Adrenal gland (tissue), 12 donors: ENCODE data around the gene CERS1. TPM values are rescaled to one million over a fixed set of nuclear protein-coding genes. Genes with fewer than 3 reads are reported as not detected.

Experiments used
- DNase-seq, 7 donors: peaks; one replicate each; pipeline ENCODE4 v3.0.0-alpha.2; 2019 to 2020
- H3K27ac ChIP-seq, 5 donors: fragments of 200-600 bp; sonication (generic) in 4 of 5; 1 replicate in 3 of 5; 2 replicates in 2 of 5; pipeline versions ENCODE4 v1.5.1 to v1.8.0; 2016 to 2020; ENCODE audit warnings: mild to moderate bottlenecking in 1 of 5
- H3K27me3 ChIP-seq: fragments of 200-600 bp; 2 replicates; pipeline ENCODE4 v1.8.0; 2021
- H3K36me3 ChIP-seq, 2 donors: fragments of 200-600 bp; replicated peaks in 1 of 2; 1 replicate in 1 of 2; 2 replicates in 1 of 2; pipeline versions ENCODE4 v1.5.1 to v1.8.0; 2018 to 2022
- H3K4me1 ChIP-seq, 2 donors: fragments of 200-600 bp; replicated peaks in 1 of 2; 1 replicate in 1 of 2; 2 replicates in 1 of 2; pipeline versions ENCODE4 v1.5.1 to v1.8.0; 2018 to 2021
- H3K4me3 ChIP-seq, 4 donors: fragments of 200-600 bp; sonication (generic) in 3 of 4; one replicate each; pipeline ENCODE4 v1.5.1; 2016 to 2018
- H3K9me3 ChIP-seq, 3 donors: fragments of 200-600 bp; sonication (generic) in 1 of 3; replicated peaks in 1 of 3; 1 replicate in 2 of 3; 2 replicates in 1 of 3; pipeline versions ENCODE4 v1.5.1 to v1.8.0; 2016 to 2021
- POLR2A ChIP-seq, 2 donors: fragments of 450-650 bp; IDR thresholded peaks; one replicate each; pipeline ENCODE4 v1.6.1; 2017; ENCODE audit warnings: antibody characterized with exemption in 2 of 2, mild to moderate bottlenecking in 2 of 2, moderate library complexity in 1 of 2
- WGBS, 4 donors: extraction: QIAGEN DNeasy Blood & Tissue Kit in 2 of 4; methylation state at CpG; one replicate each; pipeline versions ENCODE4 v1.1.5 to v1.1.7; 2013 to 2017; 5-methylcytosine and 5-hydroxymethylcytosine counted together
- intact Hi-C, 2 donors: fragments of 100-400 bp; cut with DNase I; formaldehyde crosslinking; loops; one replicate each; pipeline versions ENCODE4 v1.14.1 to v1.15.0; 2022 to 2023
- polyA plus RNA-seq, 3 donors: library from polyadenylated mRNA; stranded (reverse); fragments of 200-250 nt in 2 of 3; fragments of 350-450 nt in 1 of 3; fragmentation: Illumina TruSeq in 1 of 3; extraction: RNeasy Lipid Tissue Mini Kit (QIAGEN cat#74804) in 1 of 3; gene quantifications; one replicate each; pipeline ENCODE4 v1.2.3, GENCODE V29; 2013 to 2014
- total RNA-seq, 9 donors: library from RNA; depleted of rRNA in 4 of 9; stranded (reverse); fragments of >200 nt in 4 of 9; fragments of 120-200 nt in 1 of 9; fragmentation: NEBNext Ultra II Directional in 1 of 9; extraction: Animal tissue kit (Norgen Biotek cat#: 25700) in 1 of 9; gene quantifications; one replicate each; pipeline versions ENCODE4 v1.1.0 to v1.2.4, GENCODE V29; 2013 to 2023
- TF ChIP-seq, protein P1 (sequence below), 6 experiments: fragments of 450-650 bp in 4 of 6; fragments of 200-600 bp in 2 of 6; sonication (generic) in 1 of 6; IDR thresholded peaks; 1 replicate in 5 of 6; 2 replicates in 1 of 6; pipeline versions ENCODE4 v1.5.1 to v1.8.0; 2016 to 2021; ENCODE audit warnings: antibody characterized with exemption in 6 of 6, mild to moderate bottlenecking in 2 of 6, moderate library complexity in 1 of 6
- donor health status: healthy with polysubstance abuse.
- donor health status: Bipolar disorder and iron deficiency.
- donor health status: DM: yes; HTN: yes; CAD: no.
- donor health status: DM: no; HTN: no; CAD: no.
- donor health status: DM: no; HTN: no; CAD: no.
- donor health status: DM: yes; HTN: yes; CAD: no.

CERS1 gene
- total and polyA plus RNA-seq, 12 donors = 0.29 to 4.3 (median 1.8) TPM; not detected in 3

DNA sequence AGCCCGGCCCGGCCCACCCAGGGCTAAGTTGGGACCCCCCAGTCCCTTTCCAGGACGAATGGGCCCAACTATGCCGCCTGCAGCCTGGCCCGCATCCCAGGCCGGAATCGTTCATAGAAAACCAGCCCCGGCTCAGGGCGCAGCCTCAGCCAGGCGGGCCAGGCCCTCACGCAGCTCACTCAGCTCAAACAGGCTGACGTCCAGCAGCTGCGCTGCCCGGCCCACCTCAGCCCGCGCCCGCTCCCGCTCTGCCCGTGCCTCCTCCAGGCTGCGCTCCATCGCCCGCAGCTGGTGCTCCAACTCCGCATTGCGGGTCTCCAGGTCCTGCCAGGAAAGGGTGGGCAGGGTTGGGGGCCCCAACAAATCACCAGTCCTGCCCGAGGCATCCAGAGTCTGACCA lies 33.4 kb upstream of the CERS1 start:
- WGBS, 4 donors = 91 to 100% (median 92%) methylated on average over 2 to 25 of the region's 25 CpGs
- TF ChIP-seq POLR2A (IDR thresholded peaks at IDR 0.05) = no peak
- TF ChIP-seq, protein P1, sequence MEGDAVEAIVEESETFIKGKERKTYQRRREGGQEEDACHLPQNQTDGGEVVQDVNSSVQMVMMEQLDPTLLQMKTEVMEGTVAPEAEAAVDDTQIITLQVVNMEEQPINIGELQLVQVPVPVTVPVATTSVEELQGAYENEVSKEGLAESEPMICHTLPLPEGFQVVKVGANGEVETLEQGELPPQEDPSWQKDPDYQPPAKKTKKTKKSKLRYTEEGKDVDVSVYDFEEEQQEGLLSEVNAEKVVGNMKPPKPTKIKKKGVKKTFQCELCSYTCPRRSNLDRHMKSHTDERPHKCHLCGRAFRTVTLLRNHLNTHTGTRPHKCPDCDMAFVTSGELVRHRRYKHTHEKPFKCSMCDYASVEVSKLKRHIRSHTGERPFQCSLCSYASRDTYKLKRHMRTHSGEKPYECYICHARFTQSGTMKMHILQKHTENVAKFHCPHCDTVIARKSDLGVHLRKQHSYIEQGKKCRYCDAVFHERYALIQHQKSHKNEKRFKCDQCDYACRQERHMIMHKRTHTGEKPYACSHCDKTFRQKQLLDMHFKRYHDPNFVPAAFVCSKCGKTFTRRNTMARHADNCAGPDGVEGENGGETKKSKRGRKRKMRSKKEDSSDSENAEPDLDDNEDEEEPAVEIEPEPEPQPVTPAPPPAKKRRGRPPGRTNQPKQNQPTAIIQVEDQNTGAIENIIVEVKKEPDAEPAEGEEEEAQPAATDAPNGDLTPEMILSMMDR (IDR thresholded peaks at IDR 0.05) = no peak
- Histone ChIP-seq H3K4me1 (peaks cover 0 to 7% of the 10 kb centered on the region in 2 donors), H3K27ac (no peak overlapping the region), H3K36me3 (peaks cover 0 to 63% of the 10 kb centered on the region in 2 donors), H3K27me3 (no peaks in the 10 kb centered on the region), H3K4me3 (no peak overlapping the region), H3K9me3 (no peaks in the 10 kb centered on the region)
- intact Hi-C loops = loop anchor here in 1 of 2 donors (10.0 kb wide), 1 partner anchor 465 kb away; no protein-coding TSS in a partner anchor
- DNase-seq = no peak

DNA sequence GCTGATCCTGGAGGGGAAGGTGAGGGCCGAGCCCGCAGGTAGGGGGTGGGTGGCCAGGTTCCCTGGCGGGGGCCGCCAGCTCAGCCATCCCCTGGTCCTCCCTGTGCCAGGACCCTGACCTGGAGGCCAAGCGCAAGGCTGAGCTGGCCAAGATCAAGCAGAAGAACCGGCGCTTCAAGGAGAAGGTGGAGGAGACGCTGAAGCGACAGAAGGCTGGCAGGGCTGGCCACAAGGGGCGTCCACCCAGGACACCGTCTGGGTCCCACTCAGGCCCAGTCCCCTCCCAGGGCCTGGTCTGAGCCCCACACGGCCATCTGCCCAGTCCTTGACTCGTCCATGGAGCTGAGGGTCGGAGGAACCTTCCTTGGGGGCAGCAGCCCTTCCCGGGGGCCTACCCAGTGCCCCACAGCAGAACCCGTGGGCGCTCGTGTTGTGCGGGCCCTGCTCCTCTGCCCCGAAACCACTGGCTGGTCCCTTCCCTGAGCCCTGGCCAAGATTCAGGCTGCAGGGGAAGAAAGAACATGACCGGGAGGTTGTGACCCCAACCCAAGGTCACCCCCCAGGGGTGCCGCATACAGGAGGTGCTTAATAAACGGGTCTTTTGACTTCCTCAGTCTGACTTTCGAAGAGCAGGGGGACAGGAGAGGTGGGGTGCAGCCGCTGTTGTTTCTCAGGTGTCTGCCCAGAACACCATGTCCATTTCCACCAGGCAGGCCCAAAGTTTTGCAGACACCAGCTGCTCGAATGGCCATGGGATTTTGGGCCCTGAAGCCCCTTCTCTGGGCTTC lies 32.3 kb upstream of the CERS1 start:
- no peaks in the 10 kb centered on the region for H3K27me3 ChIP-seq

DNA sequence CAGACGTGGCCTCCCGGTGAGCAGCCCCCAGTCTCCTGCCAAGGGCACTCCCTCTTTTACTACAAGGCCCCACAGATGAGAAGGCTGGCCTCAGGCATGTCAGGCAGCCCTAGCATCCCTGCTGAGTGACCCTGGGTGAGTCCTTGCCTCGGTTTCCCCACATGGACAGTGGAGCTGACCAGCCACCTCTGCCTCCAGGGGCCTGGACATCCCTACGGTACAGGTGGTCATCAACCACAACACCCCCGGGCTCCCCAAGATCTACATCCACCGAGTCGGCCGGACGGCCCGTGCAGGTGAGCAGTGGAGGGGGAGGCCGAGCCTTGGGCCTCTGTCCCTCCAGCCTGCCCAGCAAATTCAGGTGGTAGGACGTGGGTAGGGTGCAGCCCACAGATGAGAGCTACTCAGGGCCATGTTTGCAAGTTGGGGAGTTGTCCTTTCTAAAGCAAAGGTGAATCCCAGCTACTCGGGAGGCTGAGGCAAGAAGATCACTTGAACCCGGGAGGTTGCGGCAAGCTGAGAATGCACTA lies 28.8 kb upstream of the CERS1 start:
- Histone ChIP-seq H3K4me1 (peaks cover 7 to 9% of the 10 kb centered on the region in 2 donors), H3K4me3 (no peak overlapping the region), H3K27me3 (no peaks in the 10 kb centered on the region), H3K36me3 (peaks cover 0 to 83% of the 10 kb centered on the region in 2 donors), H3K9me3 (no peaks in the 10 kb centered on the region), H3K27ac (no peak overlapping the region)
- intact Hi-C loops = loop anchor here in 1 of 2 donors (10.0 kb wide), 1 partner anchor 460 kb away; no protein-coding TSS in a partner anchor
- DNase-seq = no peak
- TF ChIP-seq POLR2A (IDR thresholded peaks at IDR 0.05) = no peak
- TF ChIP-seq, protein P1 (IDR thresholded peaks at IDR 0.05) = no peak
- WGBS, 4 donors = 88 to 90% (median 89%) methylated on average over 13 to 15 of the region's 15 CpGs

More for the DNA sequence above, 32.3 kb upstream of the CERS1 start:
- H3K27ac ChIP-seq = no peak overlapping the region
- H3K4me3 ChIP-seq = no peak overlapping the region
- WGBS, 4 donors = 79 to 87% (median 85%) methylated on average over 17 to 26 of the region's 26 CpGs
- no peaks in the 10 kb centered on the region for H3K9me3 ChIP-seq
- peaks cover 0 to 66% of the 10 kb centered on the region in 2 donors for H3K36me3 ChIP-seq
- no peak for DNase-seq
- H3K4me1 ChIP-seq = peaks cover 0 to 7% of the 10 kb centered on the region in 2 donors
- intact Hi-C loops = loop anchor here in 1 of 2 donors (10.0 kb wide), 1 partner anchor 463 kb away; no protein-coding TSS in a partner anchor
- TF ChIP-seq, protein P1 (IDR thresholded peaks at IDR 0.05) = no peak
- TF ChIP-seq POLR2A (IDR thresholded peaks at IDR 0.05) = no peak

DNA sequence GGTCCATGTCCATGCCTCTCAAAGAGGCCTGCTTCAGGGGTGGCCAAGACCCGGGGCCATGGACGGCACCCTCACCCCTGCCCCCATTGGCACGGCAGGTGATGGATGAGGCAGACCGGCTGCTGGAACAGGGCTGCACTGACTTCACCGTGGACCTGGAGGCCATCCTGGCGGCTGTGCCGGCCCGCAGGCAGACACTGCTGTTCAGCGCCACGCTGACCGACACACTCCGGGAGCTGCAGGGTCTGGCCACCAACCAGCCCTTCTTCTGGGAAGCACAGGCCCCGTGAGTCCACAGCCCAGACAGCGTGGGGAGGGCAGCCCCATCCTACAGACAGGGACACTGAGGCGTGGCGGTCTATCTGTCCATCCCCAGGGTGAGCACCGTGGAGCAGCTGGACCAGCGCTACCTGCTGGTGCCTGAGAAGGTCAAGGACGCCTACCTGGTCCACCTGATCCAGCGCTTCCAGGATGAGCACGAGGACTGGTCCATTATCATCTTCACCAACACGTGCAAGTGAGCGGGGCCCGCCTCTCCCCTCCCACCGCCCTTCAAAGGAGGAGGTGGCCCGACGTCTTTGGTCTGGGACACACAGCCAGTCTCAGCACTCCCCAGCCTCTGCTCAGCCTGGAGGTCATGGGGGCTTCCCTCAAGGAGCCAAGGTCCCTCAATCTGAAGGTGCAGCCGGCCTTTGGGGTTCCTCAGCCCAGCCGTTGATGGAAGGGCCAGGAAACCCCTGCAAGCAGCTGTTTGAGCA lies 26.4 kb upstream of the CERS1 start:
- 76 to 88% (median 85%) methylated on average over 8 to 29 of the region's 29 CpGs for WGBS, 4 donors
- H3K27me3 ChIP-seq = no peaks in the 10 kb centered on the region
- H3K4me1 ChIP-seq = peaks cover 19 to 20% of the 10 kb centered on the region in 2 donors
- no peak for TF ChIP-seq POLR2A (IDR thresholded peaks at IDR 0.05)
- TF ChIP-seq, protein P1 (IDR thresholded peaks at IDR 0.05) = no peak
- peak in 1 of 7 donors; percentile 22 for DNase-seq
- no peak overlapping the region for H3K27ac ChIP-seq
- no peak overlapping the region for H3K4me3 ChIP-seq
- intact Hi-C loops = loop anchor here in 1 of 2 donors (10.0 kb wide), 1 partner anchor 458 kb away; no protein-coding TSS in a partner anchor
- H3K9me3 ChIP-seq = no peaks in the 10 kb centered on the region
- H3K36me3 ChIP-seq = peaks cover 0 to 59% of the 10 kb centered on the region in 2 donors
